ENCODE measurements around the gene UST. TPM values are rescaled to one million over a fixed set of nuclear protein-coding genes. Genes with fewer than 3 reads are reported as not detected.

Gene UST
- total and polyA plus RNA-seq, 4 donors: 0.24 to 2.7 (median 0.87) TPM

DNA sequence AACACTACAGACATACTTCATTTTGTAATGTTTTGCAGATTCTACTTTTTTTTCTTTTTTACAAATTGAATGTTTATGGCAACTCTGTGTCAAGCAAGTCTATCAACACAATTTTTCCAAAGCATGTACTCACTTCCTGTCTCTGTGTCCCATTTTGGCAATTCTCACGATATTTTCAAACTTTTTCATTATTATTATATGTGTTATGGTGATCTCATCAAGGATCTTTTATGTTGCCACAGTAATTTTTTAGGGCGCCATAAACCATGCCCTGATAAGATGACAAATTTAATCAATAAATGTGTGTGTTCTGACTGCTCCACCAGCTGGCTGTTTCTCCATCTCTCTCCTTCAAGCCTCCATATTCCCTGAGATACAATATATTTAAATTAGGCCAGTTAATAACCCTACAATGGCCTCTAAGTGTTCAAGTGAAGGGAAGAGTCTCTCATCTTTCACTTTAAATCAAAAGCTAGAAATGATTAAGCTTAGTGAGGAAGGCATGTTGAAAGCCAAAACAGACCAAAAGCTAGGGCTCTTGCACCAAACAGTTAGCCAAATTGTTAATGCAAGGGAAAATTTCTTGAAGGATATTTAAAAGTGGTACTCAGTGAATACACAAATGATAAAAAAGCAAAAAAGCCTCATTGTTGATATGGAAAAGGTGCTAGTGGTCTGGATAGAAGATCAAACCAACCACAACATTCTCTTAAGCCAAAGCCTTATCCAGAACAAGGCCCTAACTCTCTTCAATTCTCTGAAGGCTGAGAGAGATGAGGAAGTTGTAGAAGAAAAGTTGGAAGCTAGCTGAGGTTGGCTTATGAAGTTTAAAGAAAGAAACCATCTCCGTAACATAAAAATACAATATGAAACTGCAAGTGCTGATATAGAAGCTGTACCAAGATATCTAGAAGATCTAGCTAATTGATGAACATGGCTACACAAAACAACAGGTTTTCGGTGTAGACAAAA, 376.3 kb downstream of the UST start:
- H3K9ac ChIP-seq (ENCODE audit: low read depth in 1 of 2, low read length in 2 of 2): no peak overlapping the region
- DNase-seq (ENCODE audit: low spot score): no peak
- WGBS: 64% methylated on average over 4 of the region's 4 CpGs
- no peaks in the 10 kb centered on the region for H3K27me3 ChIP-seq (ENCODE audit: control insufficient read depth in 4 of 4, insufficient read depth in 4 of 4, low read length in 3 of 4)
- H3K9me3 ChIP-seq (ENCODE audit: control insufficient read depth in 4 of 4, low read length in 3 of 4): no peaks in the 10 kb centered on the region
- no peaks in the 10 kb centered on the region for H3K4me1 ChIP-seq (ENCODE audit: control insufficient read depth in 4 of 4, insufficient read depth in 4 of 4, low read length in 3 of 4)
- no peak overlapping the region for H3K27ac ChIP-seq (ENCODE audit: low read depth in 1 of 2, low read length in 2 of 2)
- no peak overlapping the region for H3K4me3 ChIP-seq (ENCODE audit: low read depth in 1 of 3, low read length in 3 of 3)
- no peak for TF ChIP-seq RXRA (IDR thresholded peaks at IDR 0.05)
- TF ChIP-seq HNF4G (IDR thresholded peaks at IDR 0.05): no peak
- no peak for TF ChIP-seq TAF1 (conservative IDR thresholded peaks at IDR 0.05)
- no peak for TF ChIP-seq ZBTB33 (IDR thresholded peaks at IDR 0.05)
- TF ChIP-seq FOXA2 (IDR thresholded peaks at IDR 0.05): no peak
- TF ChIP-seq, protein P1, sequence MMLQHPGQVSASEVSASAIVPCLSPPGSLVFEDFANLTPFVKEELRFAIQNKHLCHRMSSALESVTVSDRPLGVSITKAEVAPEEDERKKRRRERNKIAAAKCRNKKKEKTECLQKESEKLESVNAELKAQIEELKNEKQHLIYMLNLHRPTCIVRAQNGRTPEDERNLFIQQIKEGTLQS (IDR thresholded peaks at IDR 0.05): no peak
- TF ChIP-seq, protein P2, sequence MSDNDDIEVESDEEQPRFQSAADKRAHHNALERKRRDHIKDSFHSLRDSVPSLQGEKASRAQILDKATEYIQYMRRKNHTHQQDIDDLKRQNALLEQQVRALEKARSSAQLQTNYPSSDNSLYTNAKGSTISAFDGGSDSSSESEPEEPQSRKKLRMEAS (IDR thresholded peaks at IDR 0.05): no peak
- no peak for TF ChIP-seq HNF4A (conservative IDR thresholded peaks at IDR 0.05)
- no peak for TF ChIP-seq JUND (IDR thresholded peaks at IDR 0.05)
- TF ChIP-seq SP1 (IDR thresholded peaks at IDR 0.05): no peak
- no peak for TF ChIP-seq EGR1 (IDR thresholded peaks at IDR 0.05; ENCODE audit: low read depth in 2 of 2)
- TF ChIP-seq RAD21 (IDR thresholded peaks at IDR 0.05): no peak
- no peaks in the 10 kb centered on the region for H3K36me3 ChIP-seq (ENCODE audit: control insufficient read depth in 4 of 4, insufficient read depth in 3 of 4, low read depth in 1 of 4, low read length in 3 of 4)

DNA sequence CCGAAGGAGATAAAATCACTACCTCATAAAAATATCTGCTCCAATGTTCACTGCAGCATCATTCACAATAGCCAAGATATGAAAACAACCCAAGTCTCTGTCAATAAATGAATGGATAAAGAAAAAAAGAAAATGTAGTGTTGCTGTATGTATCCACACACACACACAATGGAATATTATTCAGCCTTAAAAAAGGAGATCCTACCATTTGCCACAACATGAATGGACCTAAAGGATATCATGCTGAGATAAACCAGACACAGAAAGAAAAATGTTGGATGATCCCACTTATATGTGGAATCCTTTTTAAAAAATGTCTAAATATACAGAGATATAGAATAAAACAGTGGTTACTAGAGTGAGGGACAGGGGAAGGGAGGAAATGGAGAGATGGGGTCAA, 378.5 kb downstream of the UST start:
- DNase-seq (ENCODE audit: low spot score): no peak
- Histone ChIP-seq H3K27me3 (ENCODE audit: control insufficient read depth in 4 of 4, insufficient read depth in 4 of 4, low read length in 3 of 4) (no peaks in the 10 kb centered on the region), H3K27ac (ENCODE audit: low read depth in 1 of 2, low read length in 2 of 2) (no peak overlapping the region), H3K9me3 (ENCODE audit: control insufficient read depth in 4 of 4, low read length in 3 of 4) (no peaks in the 10 kb centered on the region), H3K36me3 (ENCODE audit: control insufficient read depth in 4 of 4, insufficient read depth in 3 of 4, low read depth in 1 of 4, low read length in 3 of 4) (no peaks in the 10 kb centered on the region), H3K4me3 (ENCODE audit: low read depth in 1 of 3, low read length in 3 of 3) (no peak overlapping the region), H3K4me1 (ENCODE audit: control insufficient read depth in 4 of 4, insufficient read depth in 4 of 4, low read length in 3 of 4) (peaks cover 0 to 2% (median under 1%) of the 10 kb centered on the region in 4 donors), H3K9ac (ENCODE audit: low read depth in 1 of 2, low read length in 2 of 2) (no peak overlapping the region)
- WGBS: 95% methylated on average over 1 of the region's 1 CpG
- TF ChIP-seq NR2F2 (IDR thresholded peaks at IDR 0.05) (no peak), HNF4A (conservative IDR thresholded peaks at IDR 0.05) (no peak), GABPA (IDR thresholded peaks at IDR 0.05 in 1 of 2, conservative IDR thresholded peaks at IDR 0.05 in 1 of 2) (no peak), FOXA2 (IDR thresholded peaks at IDR 0.05) (no peak), ZBTB33 (IDR thresholded peaks at IDR 0.05) (no peak), HNF4G (IDR thresholded peaks at IDR 0.05) (no peak), EGR1 (IDR thresholded peaks at IDR 0.05; ENCODE audit: low read depth in 2 of 2) (no peak), FOXA1 (IDR thresholded peaks at IDR 0.05) (no peak), CTCF (IDR thresholded peaks at IDR 0.05; ENCODE audit: low read depth, low read length, missing input control) (no peak), TAF1 (conservative IDR thresholded peaks at IDR 0.05) (no peak), YY1 (IDR thresholded peaks at IDR 0.05) (no peak)
- TF ChIP-seq, protein P2 (IDR thresholded peaks at IDR 0.05): no peak
- TF ChIP-seq, protein P1 (IDR thresholded peaks at IDR 0.05): no peak
